H9 (cell line): ENCODE results near the gene RINL. TPM values are rescaled to one million over a fixed set of nuclear protein-coding genes. Genes with fewer than 3 reads are reported as not detected.

Experiments used
- DNase-seq: peaks from one replicate; pipeline ENCODE4 v3.0.0-alpha.2; 2017
- H2AFZ ChIP-seq: one replicate; pipeline ENCODE4 v1.6.1; 2013; ENCODE audit warnings: mild to moderate bottlenecking, low read length, control low read depth, moderate library complexity
- H2AK5ac ChIP-seq: 2 replicates; pipeline ENCODE4 v1.6.1; 2013; ENCODE audit warnings: low read length, control low read depth, mixed read lengths; ENCODE audit not compliant: insufficient read length
- H2BK120ac ChIP-seq: one replicate; pipeline ENCODE4 v1.6.1; 2013; ENCODE audit warnings: low read depth, mild to moderate bottlenecking, low read length, control low read depth, inconsistent platforms; ENCODE audit not compliant: poor library complexity, severe bottlenecking
- H2BK12ac ChIP-seq: 2 replicates; pipeline ENCODE4 v1.6.1; 2013; ENCODE audit warnings: low read length, control low read depth, mixed read lengths, low read depth; ENCODE audit not compliant: insufficient read length
- H2BK15ac ChIP-seq: 2 replicates; pipeline ENCODE4 v1.6.1; 2013; ENCODE audit warnings: low read depth, low read length, control low read depth
- H2BK20ac ChIP-seq: one replicate; pipeline ENCODE4 v1.6.1; 2013; ENCODE audit warnings: low read depth, mild to moderate bottlenecking, low read length, control low read depth, inconsistent platforms; ENCODE audit not compliant: poor library complexity, severe bottlenecking
- H2BK5ac ChIP-seq: 2 replicates; pipeline ENCODE4 v1.6.1; 2013; ENCODE audit warnings: low read length, control low read depth, mixed read lengths; ENCODE audit not compliant: insufficient read length
- H3K14ac ChIP-seq: 2 replicates; pipeline ENCODE4 v1.6.1; 2013; ENCODE audit warnings: low read length, control low read depth; ENCODE audit not compliant: insufficient read depth
- H3K18ac ChIP-seq: 2 replicates; pipeline ENCODE4 v1.6.1; 2013; ENCODE audit warnings: low read depth, mild to moderate bottlenecking, mixed read lengths, low read length, control low read depth; ENCODE audit not compliant: insufficient read length
- H3K23ac ChIP-seq: 2 replicates; pipeline ENCODE4 v1.6.1; 2013; ENCODE audit warnings: low read length, control low read depth, mixed read lengths, low read depth; ENCODE audit not compliant: insufficient read length
- H3K23me2 ChIP-seq: 2 replicates; pipeline ENCODE4 v1.6.1; 2013; ENCODE audit warnings: low read depth, mild to moderate bottlenecking, mixed read lengths, low read length, control low read depth; ENCODE audit not compliant: insufficient read length, poor library complexity, severe bottlenecking
- H3K27ac ChIP-seq: 2 replicates; pipeline ENCODE4 v1.5.1; 2013; ENCODE audit warnings: low read length, control low read depth, mixed read lengths, low read depth; ENCODE audit not compliant: insufficient read length
- H3K27me3 ChIP-seq: 2 replicates; pipeline ENCODE4 v1.6.1; 2013; ENCODE audit warnings: low read length, control low read depth, inconsistent platforms; ENCODE audit not compliant: insufficient read depth
- H3K4ac ChIP-seq: 2 replicates; pipeline ENCODE4 v1.6.1; 2013; ENCODE audit warnings: low read depth, mild to moderate bottlenecking, control low read depth, inconsistent platforms, low read length, moderate library complexity
- H3K4me1 ChIP-seq: 2 replicates; pipeline ENCODE4 v1.6.1; 2013; ENCODE audit warnings: low read length, control low read depth, inconsistent platforms; ENCODE audit not compliant: insufficient read depth
- H3K4me2 ChIP-seq: 2 replicates; pipeline ENCODE4 v1.6.1; 2013; ENCODE audit warnings: low read length, control low read depth, mixed read lengths; ENCODE audit not compliant: insufficient read length, insufficient read depth
- H3K56ac ChIP-seq: 2 replicates; pipeline ENCODE4 v1.6.1; 2013; ENCODE audit warnings: low read depth, mild to moderate bottlenecking, mixed read lengths, low read length, control low read depth; ENCODE audit not compliant: insufficient read length
- H3K79me1 ChIP-seq: 2 replicates; pipeline ENCODE4 v1.6.1; 2013; ENCODE audit warnings: low read depth, mild to moderate bottlenecking, moderate library complexity, low read length, control low read depth, inconsistent platforms; ENCODE audit not compliant: insufficient read depth, poor library complexity, severe bottlenecking
- H3K79me2 ChIP-seq: 2 replicates; pipeline ENCODE4 v1.6.1; 2013; ENCODE audit warnings: low read length, control low read depth, inconsistent platforms; ENCODE audit not compliant: insufficient read depth
- H3K9ac ChIP-seq: 2 replicates; pipeline ENCODE4 v1.6.1; 2013; ENCODE audit warnings: low read length, control low read depth, mixed read lengths; ENCODE audit not compliant: insufficient read length; ENCODE audit errors: extremely low read depth
- H3K9me3 ChIP-seq: one replicate; pipeline ENCODE4 v1.6.1; 2013; ENCODE audit warnings: low read depth, low read length, inconsistent platforms; ENCODE audit not compliant: control insufficient read depth
- H3T11ph ChIP-seq: one replicate; pipeline ENCODE4 v1.6.1; 2013; ENCODE audit warnings: mild to moderate bottlenecking, low read length, control low read depth, inconsistent platforms
- H4K20me1 ChIP-seq: one replicate; pipeline ENCODE4 v1.6.1; 2013; ENCODE audit not compliant: control insufficient read depth, insufficient read length, insufficient read depth
- H4K5ac ChIP-seq: 2 replicates; pipeline ENCODE4 v1.6.1; 2013; ENCODE audit warnings: low read depth, mild to moderate bottlenecking, mixed read lengths, low read length, control low read depth; ENCODE audit not compliant: insufficient read length
- H4K8ac ChIP-seq: replicated peaks from 2 replicates; pipeline ENCODE4 v1.6.1; 2013; ENCODE audit warnings: low read length, control low read depth, mixed read lengths, low read depth; ENCODE audit not compliant: insufficient read length
- H4K91ac ChIP-seq: 2 replicates; pipeline ENCODE4 v1.6.1; 2013; ENCODE audit warnings: low read depth, mild to moderate bottlenecking, moderate library complexity, mixed read lengths, low read length, control low read depth; ENCODE audit not compliant: insufficient read length
- H3K27ac Mint-ChIP-seq, 3 experiments: 2 replicates in 2 of 3; 3 replicates in 1 of 3; pipeline ENCODE4 v1.8.0; 2020 to 2021; ENCODE audit warnings: mixed read lengths in 3 of 3, mild to moderate bottlenecking in 1 of 3, moderate library complexity in 1 of 3
- H3K27me3 Mint-ChIP-seq: 2 replicates; pipeline ENCODE4 v1.8.0; 2021; ENCODE audit warnings: low read depth, mild to moderate bottlenecking, moderate library complexity, mixed read lengths
- H3K36me3 Mint-ChIP-seq, 3 experiments: 2 replicates in 2 of 3; 3 replicates in 1 of 3; pipeline ENCODE4 v1.8.0; 2020 to 2021; ENCODE audit warnings: low read depth in 3 of 3, mixed read lengths in 3 of 3; ENCODE audit not compliant: insufficient read depth in 1 of 3
- H3K4me1 Mint-ChIP-seq, 2 experiments: 2 replicates each; pipeline ENCODE4 v1.8.0; 2020; ENCODE audit warnings: mixed read lengths in 2 of 2
- H3K4me3 Mint-ChIP-seq, 2 experiments: 2 replicates in 1 of 2; 3 replicates in 1 of 2; pipeline ENCODE4 v1.8.0; 2020 to 2021; ENCODE audit warnings: mild to moderate bottlenecking in 2 of 2, mixed read lengths in 2 of 2, moderate library complexity in 1 of 2
- H3K9me3 Mint-ChIP-seq, 2 experiments: 2 replicates in 1 of 2; 3 replicates in 1 of 2; pipeline ENCODE4 v1.8.0; 2020; ENCODE audit warnings: mild to moderate bottlenecking in 2 of 2, mixed read lengths in 2 of 2, moderate library complexity in 1 of 2
- CTCF ChIP-seq: fragments of 200-600 bp; sonication (generic); conservative IDR thresholded peaks from 3 replicates; pipeline ENCODE4 v1.8.0; 2021; ENCODE audit warnings: antibody characterized with exemption, mild to moderate bottlenecking
- WGBS: extraction: QIAGEN DNeasy Blood & Tissue Kit; methylation state at CpG from one replicate; pipeline ENCODE4 v1.1.7; 2013; ENCODE audit warnings: missing lambda C conversion rate, low lambda C conversion rate, mixed read lengths; ENCODE audit not compliant: insufficient read length; ENCODE audit errors: extremely low coverage; 5-methylcytosine and 5-hydroxymethylcytosine counted together
- total RNA-seq: library from RNA; stranded (reverse); gene quantifications from 2 replicates; pipeline ENCODE4 v1.2.1, GENCODE V29; 2021

Gene RINL
- total RNA-seq, 1 experiment from 2014 or later: 6.4 TPM

- Histone ChIP-seq H2AK5ac (no peak overlapping the region), H3K27me3 (no peaks in the 10 kb centered on the region), H4K91ac (no peak overlapping the region), H3T11ph (no peak overlapping the region), H4K8ac (no peak overlapping the region), H3K9me3 (no peaks in the 10 kb centered on the region), H3K79me1 (peaks cover 3% of the 10 kb centered on the region), H3K23me2 (peaks cover 26% of the 10 kb centered on the region), H3K4me2 (peak overlapping the region; percentile 97), H2BK5ac (no peak overlapping the region), H4K20me1 (peaks cover 2% of the 10 kb centered on the region), H3K56ac (no peak overlapping the region), H3K79me2 (peaks cover 16% of the 10 kb centered on the region), H2BK12ac (no peak overlapping the region), H2BK20ac (no peak overlapping the region), H3K9ac (no peak overlapping the region), H3K14ac (peak overlapping the region; percentile 74), H3K4ac (no peak overlapping the region), H3K23ac (no peak overlapping the region), H4K5ac (no peak overlapping the region), H3K4me1 (no peaks in the 10 kb centered on the region), H3K18ac (peak overlapping the region; percentile 83), H2AFZ (no peak overlapping the region), H2BK120ac (no peak overlapping the region), H3K27ac (no peak overlapping the region), H2BK15ac (no peak overlapping the region)
- H3K36me3 Mint-ChIP-seq: peaks cover 26 to 37% (median 28%) of the 10 kb centered on the region in 3 experiments
- peak; percentile 91 for DNase-seq
- peaks cover 14 to 19% of the 10 kb centered on the region in 2 experiments for H3K9me3 Mint-ChIP-seq
- peak overlapping the region; percentile 97 to 99 (median 98) for H3K27ac Mint-ChIP-seq
- peaks cover 5% of the 10 kb centered on the region for H3K27me3 Mint-ChIP-seq
- H3K4me3 Mint-ChIP-seq: peak overlapping the region; percentile 92 to 95
- H3K4me1 Mint-ChIP-seq: peaks cover 27 to 36% of the 10 kb centered on the region in 2 experiments
- no peak for TF ChIP-seq CTCF
- no CpG with 5 or more reads among the region's 67 CpGs for WGBS
Measured at GRCh38 chr19:38851622-38852230, 26.3 kb downstream of the RINL start.
